ENCODE data around the gene HERC2. TPM values are rescaled to one million over a fixed set of nuclear protein-coding genes. Genes with fewer than 3 reads are reported as not detected.

Gene HERC2
- total and polyA plus RNA-seq, 2 of the 8 experiments (the other 6 are each of a cell fraction or from before 2014, with no cell fraction given): 83.0 to 88.7 TPM

- TF ChIP-seq CTCF (IDR thresholded peaks at IDR 0.05; ENCODE audit: control extremely low read depth in 1 of 3, insufficient read depth in 1 of 3, low read depth in 1 of 3, low read length in 3 of 3) (no peak), E2F6 (IDR thresholded peaks at IDR 0.05) (no peak)
Observed at GRCh38 chr15:28131946-28132345, 190.0 kb downstream of the HERC2 start (continued).
